GM23248 (cell line): ENCODE measurements around the gene CAPN2. TPM values are rescaled to one million over a fixed set of nuclear protein-coding genes. Genes with fewer than 3 reads are reported as not detected.
A peak's percentile ranks its signal among the peaks of the same experiment; 100 is the strongest.

ENCODE experiments used
- DNase-seq: peaks from one replicate; pipeline ENCODE4 v3.0.0-alpha.2; 2015
- H2AFZ ChIP-seq: fragments of 200-600 bp; sonication (generic); 2 replicates; pipeline ENCODE4 v1.6.1; 2016; ENCODE audit warnings: antibody characterized with exemption
- H3F3A ChIP-seq: fragments of 200-600 bp; sonication (generic); 2 replicates; pipeline ENCODE4 v1.6.1; 2016; ENCODE audit warnings: mild to moderate bottlenecking, antibody characterized with exemption, mixed run types; ENCODE audit not compliant: insufficient read depth
- H3K27ac ChIP-seq: fragments of 200-600 bp; sonication (generic); 2 replicates; pipeline ENCODE4 v1.5.1; 2016; ENCODE audit warnings: mild to moderate bottlenecking
- H3K27me3 ChIP-seq: fragments of 200-600 bp; sonication (generic); replicated peaks from 2 replicates; pipeline ENCODE4 v1.6.1; 2016; ENCODE audit warnings: mild to moderate bottlenecking; ENCODE audit not compliant: insufficient read depth
- H3K36me3 ChIP-seq: fragments of 200-600 bp; sonication (generic); 2 replicates; pipeline ENCODE4 v1.6.1; 2016; ENCODE audit warnings: low read depth, mild to moderate bottlenecking
- H3K4me1 ChIP-seq: fragments of 200-600 bp; sonication (generic); 2 replicates; pipeline ENCODE4 v1.6.1; 2016; ENCODE audit warnings: mild to moderate bottlenecking; ENCODE audit not compliant: insufficient read depth
- H3K4me2 ChIP-seq: fragments of 200-600 bp; sonication (generic); one replicate; pipeline ENCODE4 v1.6.1; 2016; ENCODE audit warnings: mild to moderate bottlenecking; ENCODE audit not compliant: unreplicated experiment
- H3K4me3 ChIP-seq: fragments of 200-600 bp; sonication (generic); 2 replicates; pipeline ENCODE4 v1.5.1; 2016; ENCODE audit warnings: mild to moderate bottlenecking
- H3K79me2 ChIP-seq: fragments of 200-600 bp; sonication (generic); 2 replicates; pipeline ENCODE4 v1.6.1; 2016; ENCODE audit warnings: mild to moderate bottlenecking; ENCODE audit not compliant: insufficient read depth
- H3K9ac ChIP-seq: fragments of 200-600 bp; sonication (generic); 2 replicates; pipeline ENCODE4 v1.6.1; 2016; ENCODE audit warnings: mild to moderate bottlenecking
- H3K9me2 ChIP-seq: fragments of 200-600 bp; sonication (generic); 2 replicates; pipeline ENCODE4 v1.6.1; 2016; ENCODE audit warnings: mixed run types, mild to moderate bottlenecking, moderate library complexity; ENCODE audit not compliant: insufficient read depth
- H3K9me3 ChIP-seq: fragments of 200-600 bp; sonication (generic); one replicate; pipeline ENCODE4 v1.6.1; 2017; ENCODE audit warnings: low read depth
- H4K20me1 ChIP-seq: fragments of 200-600 bp; sonication (generic); 2 replicates; pipeline ENCODE4 v1.6.0; 2016; ENCODE audit not compliant: insufficient read depth
- EZH2 ChIP-seq: fragments of 200-600 bp; sonication (generic); IDR thresholded peaks from 2 replicates; pipeline ENCODE4 v1.6.1; 2018; ENCODE audit warnings: antibody characterized with exemption, mild to moderate bottlenecking; ENCODE audit not compliant: insufficient read depth, poor library complexity, severe bottlenecking
- EZH2phosphoT487 ChIP-seq: fragments of 200-600 bp; sonication (generic); IDR thresholded peaks from 2 replicates; pipeline ENCODE4 v1.6.1; 2018; ENCODE audit warnings: antibody characterized with exemption, moderate library complexity, mild to moderate bottlenecking, low read depth; ENCODE audit not compliant: insufficient read depth
- WGBS, 2 experiments: methylation state at CpG; one replicate each; pipeline ENCODE4 v1.1.6; 2015 to 2017; ENCODE audit warnings: low lambda C conversion rate in 2 of 2, low coverage in 1 of 2; ENCODE audit errors: missing lambda C conversion rate in 2 of 2; 5-methylcytosine and 5-hydroxymethylcytosine counted together
- in situ Hi-C: fragments of 300-500 bp; cut with MboI; formaldehyde crosslinking; loops from 2 replicates; pipeline ENCODE4 v1.15.0; 2020
- polyA plus RNA-seq: library from polyadenylated mRNA; unstranded; fragments of >200 nt; fragmentation: Nextera tagmentation; extraction: Ambion mirVana; gene quantifications from 2 replicates; pipeline ENCODE4 v1.2.1, GENCODE V29; 2016
- total RNA-seq: library from RNA; depleted of rRNA; stranded (reverse); fragments of >200 nt; shearing (Covaris generic); gene quantifications from 2 replicates; pipeline ENCODE4 v1.2.3, GENCODE V29; 2014

Gene CAPN2
- total and polyA plus RNA-seq, 2 experiments from 2014 or later: 214 to 261 TPM

GRCh38 chr1:223667484-223668182 lies 44.7 kb upstream of the CAPN2 start:
- Histone ChIP-seq H3K9me2 (no peaks in the 10 kb centered on the region), H3K9ac (no peak overlapping the region), H3K9me3 (no peaks in the 10 kb centered on the region), H3K27ac (no peak overlapping the region), H3K4me1 (no peaks in the 10 kb centered on the region), H4K20me1 (no peaks in the 10 kb centered on the region), H3K4me2 (no peak overlapping the region), H3K4me3 (no peak overlapping the region), H3K79me2 (no peaks in the 10 kb centered on the region), H3K27me3 (peaks cover 10% of the 10 kb centered on the region), H2AFZ (no peak overlapping the region), H3K36me3 (no peaks in the 10 kb centered on the region), H3F3A (no peaks in the 10 kb centered on the region)
- WGBS, 2 experiments: 92 to 94% methylated on average over 3 of the region's 3 CpGs
- in situ Hi-C loops: no loop called here
- peak; percentile 38 for DNase-seq
- TF ChIP-seq EZH2phosphoT487 (no peak), EZH2 (no peak)

DNA sequence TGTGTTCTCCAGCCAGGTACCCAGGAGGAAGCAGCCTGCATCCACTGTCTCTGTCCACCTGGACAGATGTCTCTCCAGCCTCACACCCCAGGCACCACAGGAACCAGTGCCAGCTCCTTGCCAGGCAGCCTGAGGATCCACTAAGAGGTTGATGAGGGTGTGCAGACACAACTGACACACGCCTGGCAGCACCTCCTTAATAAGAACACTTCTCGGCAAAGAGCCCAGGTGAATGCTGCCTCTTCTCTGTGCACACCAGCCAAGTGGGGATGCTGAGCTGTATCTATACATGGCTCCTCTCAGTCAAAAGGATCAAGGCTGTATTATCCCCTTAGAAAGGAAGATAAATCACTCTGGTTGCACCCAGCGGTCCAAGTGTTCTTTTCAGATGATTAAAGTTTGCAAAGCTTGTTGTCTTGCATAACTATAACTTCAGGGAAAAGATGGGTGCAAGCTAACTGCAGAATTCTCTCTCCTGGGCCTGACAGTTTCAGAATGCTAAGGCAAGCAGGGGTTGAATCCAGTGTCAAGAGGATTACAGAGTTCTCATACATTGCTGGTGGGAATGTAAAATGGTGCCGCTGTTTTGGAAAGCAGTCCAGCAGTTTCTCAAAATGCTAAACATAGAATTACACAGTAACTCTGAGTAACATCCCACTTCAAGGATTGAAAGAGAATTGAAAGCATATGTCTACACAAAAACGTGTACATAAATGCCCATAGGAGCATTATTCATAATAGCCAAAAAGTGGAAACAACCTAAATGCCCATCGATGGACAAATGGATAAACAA lies 43.1 kb upstream of the CAPN2 start:
- 61 to 66% methylated on average over 6 of the region's 6 CpGs for WGBS, 2 experiments
- Histone ChIP-seq H3K4me2 (no peak overlapping the region), H2AFZ (no peak overlapping the region), H3K79me2 (no peaks in the 10 kb centered on the region), H3K27me3 (no peaks in the 10 kb centered on the region; the same call in 1 of the 2 replicates), H3K9me3 (no peaks in the 10 kb centered on the region), H3K27ac (no peak overlapping the region), H4K20me1 (no peaks in the 10 kb centered on the region), H3K4me3 (no peak overlapping the region), H3K36me3 (no peaks in the 10 kb centered on the region), H3K9me2 (no peaks in the 10 kb centered on the region), H3K9ac (no peak overlapping the region), H3K4me1 (no peaks in the 10 kb centered on the region), H3F3A (no peaks in the 10 kb centered on the region)
- DNase-seq: no peak
- in situ Hi-C loops: no loop called here
- no peak for TF ChIP-seq EZH2
- no peak for TF ChIP-seq EZH2phosphoT487

- H3K27me3 ChIP-seq: no peaks in the 10 kb centered on the region
- H3K36me3 ChIP-seq: no peaks in the 10 kb centered on the region
- H3K4me3 ChIP-seq: no peak overlapping the region
- in situ Hi-C loops: no loop called here
- H3K9me3 ChIP-seq: no peaks in the 10 kb centered on the region
- WGBS, 2 experiments: 41 to 42% methylated on average over 7 of the region's 7 CpGs
- no peak for TF ChIP-seq EZH2phosphoT487
- no peak for TF ChIP-seq EZH2
- H4K20me1 ChIP-seq: no peaks in the 10 kb centered on the region
- H3K4me2 ChIP-seq: no peak overlapping the region
- no peak overlapping the region for H3K27ac ChIP-seq
- no peaks in the 10 kb centered on the region for H3K9me2 ChIP-seq
- peak; percentile 68 for DNase-seq
- no peaks in the 10 kb centered on the region for H3K79me2 ChIP-seq
- H3K4me1 ChIP-seq: no peaks in the 10 kb centered on the region
- H3K9ac ChIP-seq: no peak overlapping the region
- no peak overlapping the region for H2AFZ ChIP-seq
- H3F3A ChIP-seq: no peaks in the 10 kb centered on the region
These were observed 41.7 kb upstream of the CAPN2 start for GRCh38 chr1:223670458-223671159.

DNA sequence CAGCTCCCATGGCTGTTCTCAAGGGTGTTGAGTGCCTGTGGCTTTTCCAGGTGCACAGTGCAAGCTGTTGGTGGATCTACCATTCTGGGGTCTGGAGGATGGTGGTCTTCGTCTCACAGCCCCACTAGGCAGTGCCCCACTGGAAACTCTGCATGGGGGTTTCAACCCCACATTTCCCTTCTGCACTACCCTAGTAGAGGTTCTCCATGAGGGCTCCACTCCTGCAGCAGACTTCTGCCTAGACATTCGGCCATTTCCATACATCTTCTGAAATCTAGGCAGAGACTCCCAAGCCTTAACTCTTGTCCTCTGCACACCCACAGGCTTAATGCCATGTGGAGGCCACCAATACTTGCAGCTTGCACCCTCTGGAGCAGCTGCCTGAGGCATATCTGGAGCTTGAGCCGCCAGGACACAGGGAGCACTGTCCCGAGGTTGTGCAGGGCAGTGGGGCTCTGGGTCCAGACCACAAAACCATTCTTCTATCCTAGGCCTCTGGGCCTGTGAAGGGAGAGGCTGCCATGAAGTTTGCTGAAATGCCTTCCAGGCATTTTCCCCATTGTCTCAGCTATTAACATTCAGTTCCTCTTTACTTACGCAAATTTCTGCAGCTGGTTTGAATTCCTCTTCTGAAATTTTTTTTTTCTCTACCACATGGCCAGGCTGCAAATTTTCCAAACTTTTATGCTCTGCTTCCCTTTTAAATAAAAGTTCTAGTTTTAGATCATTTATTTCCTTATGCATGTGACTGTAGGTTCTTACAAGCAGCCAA lies 38.0 kb upstream of the CAPN2 start:
- no peak overlapping the region for H3K4me2 ChIP-seq
- no peaks in the 10 kb centered on the region for H3K9me3 ChIP-seq
- H3K9me2 ChIP-seq: no peaks in the 10 kb centered on the region
- no peaks in the 10 kb centered on the region for H3K36me3 ChIP-seq
- no peak for DNase-seq
- no peak overlapping the region for H3K4me3 ChIP-seq
- no peaks in the 10 kb centered on the region for H3K27me3 ChIP-seq
- H3K79me2 ChIP-seq: no peaks in the 10 kb centered on the region
- no peak overlapping the region for H3K9ac ChIP-seq
- no peaks in the 10 kb centered on the region for H4K20me1 ChIP-seq
- no peak for TF ChIP-seq EZH2phosphoT487
- TF ChIP-seq EZH2: no peak
- no peak overlapping the region for H3K27ac ChIP-seq
- in situ Hi-C loops: no loop called here
- H3F3A ChIP-seq: no peaks in the 10 kb centered on the region
- H2AFZ ChIP-seq: no peak overlapping the region
- 46 to 48% methylated on average over 5 of the region's 5 CpGs for WGBS, 2 experiments
- H3K4me1 ChIP-seq: no peaks in the 10 kb centered on the region
